GM19238 (cell line): Measurements from ENCODE around the gene VTN.

Experiments used
- DNase-seq: peaks from one replicate; pipeline ENCODE4 v3.0.0; 2011; ENCODE audit warnings: low spot score; ENCODE audit not compliant: insufficient read length

The VTN gene

DNA sequence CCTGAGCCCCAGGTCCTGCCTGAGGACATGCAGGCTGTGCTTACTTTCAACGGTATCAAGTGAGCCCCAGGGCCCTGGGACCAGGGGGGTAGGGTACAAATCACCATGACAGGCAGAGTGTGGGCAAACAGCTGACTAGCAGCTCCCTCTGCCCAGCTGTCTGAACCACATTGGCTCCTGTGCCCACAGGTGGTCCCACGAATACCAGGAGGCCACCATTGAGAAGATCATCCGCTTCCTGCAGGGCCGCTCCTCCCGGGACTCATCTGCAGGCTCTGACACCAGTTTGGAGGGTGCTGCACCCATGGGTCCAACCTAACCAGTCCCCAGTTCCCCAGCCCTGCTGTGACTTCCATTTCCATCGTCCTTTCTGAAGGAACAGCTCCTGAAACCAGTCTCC, 25.9 kb upstream of the VTN start:
- DNase-seq: no peak

GRCh38 chr17:28395426-28395825, 25.3 kb upstream of the VTN start:
- no peak for DNase-seq

- DNase-seq: no peak
Measured at GRCh38 chr17:28394337-28395116, 24.4 kb upstream of the VTN start.

DNA sequence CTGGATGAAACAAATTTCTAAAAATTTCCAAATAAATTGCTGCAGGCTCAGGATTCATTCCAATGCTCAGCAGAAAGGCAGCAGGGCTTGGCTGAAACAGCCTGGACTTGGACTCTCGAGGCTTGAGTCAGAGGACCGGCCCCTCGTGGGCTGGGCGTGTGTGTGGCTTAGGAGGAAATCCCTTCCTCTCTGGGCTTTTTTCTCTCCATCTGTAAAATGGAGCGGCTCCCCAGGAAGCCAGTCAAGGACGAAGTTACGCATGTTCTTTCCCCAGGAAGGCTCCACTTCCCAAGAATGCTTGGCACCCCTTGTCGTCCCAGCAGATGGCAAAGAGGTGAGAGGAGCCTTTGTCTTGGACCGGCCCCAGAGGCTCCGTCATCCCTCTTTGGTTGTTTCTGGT, 22.4 kb upstream of the VTN start:
- no peak for DNase-seq

GRCh38 chr17:28391401-28391800, 21.3 kb upstream of the VTN start:
- DNase-seq: no peak

- no peak for DNase-seq
Measured at GRCh38 chr17:28390984-28391383, 20.9 kb upstream of the VTN start.

- no peak for DNase-seq
Measured at GRCh38 chr17:28390563-28390962, 20.5 kb upstream of the VTN start.

DNA sequence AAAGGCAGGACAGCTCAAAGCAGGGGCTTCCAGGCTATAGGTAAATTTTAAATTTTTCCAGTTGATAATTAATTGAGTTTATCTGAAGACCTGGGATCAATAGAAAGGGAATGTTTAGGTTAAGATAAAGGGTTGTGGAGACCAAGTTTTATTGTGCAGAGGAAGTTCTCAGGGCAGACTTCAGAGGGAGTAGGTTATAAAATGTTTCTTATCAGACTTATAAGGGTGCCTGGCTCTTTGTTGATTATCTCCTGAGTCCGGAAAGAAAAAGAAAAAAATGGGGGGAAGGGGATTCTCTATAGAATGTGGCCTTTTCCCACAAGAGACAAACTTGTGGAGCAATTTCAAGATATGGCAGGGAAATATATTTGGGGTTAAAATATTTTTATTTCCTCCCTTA, 20.0 kb upstream of the VTN start:
- no peak for DNase-seq

DNA sequence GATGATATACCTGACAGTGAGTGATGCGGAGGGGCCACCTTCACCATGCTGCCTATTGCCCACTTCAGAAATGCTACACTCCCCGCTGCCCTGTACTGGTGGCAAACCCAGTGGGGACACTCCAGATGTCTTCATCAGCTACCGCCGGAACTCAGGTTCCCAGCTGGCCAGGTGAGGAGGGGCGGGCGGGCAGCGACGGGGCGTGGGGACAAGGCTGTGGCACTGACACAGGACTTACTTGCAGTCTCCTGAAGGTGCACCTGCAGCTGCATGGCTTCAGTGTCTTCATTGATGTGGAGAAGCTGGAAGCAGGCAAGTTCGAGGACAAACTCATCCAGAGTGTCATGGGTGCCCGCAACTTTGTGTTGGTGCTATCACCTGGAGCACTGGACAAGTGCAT, 18.0 kb upstream of the VTN start:
- DNase-seq: no peak

- no peak for DNase-seq
Measured at GRCh38 chr17:28386391-28386790, 16.3 kb upstream of the VTN start.

GRCh38 chr17:28385406-28385805, 15.3 kb upstream of the VTN start:
- DNase-seq: no peak

- no peak for DNase-seq
Measured at GRCh38 chr17:28385037-28385400, 14.9 kb upstream of the VTN start.

DNA sequence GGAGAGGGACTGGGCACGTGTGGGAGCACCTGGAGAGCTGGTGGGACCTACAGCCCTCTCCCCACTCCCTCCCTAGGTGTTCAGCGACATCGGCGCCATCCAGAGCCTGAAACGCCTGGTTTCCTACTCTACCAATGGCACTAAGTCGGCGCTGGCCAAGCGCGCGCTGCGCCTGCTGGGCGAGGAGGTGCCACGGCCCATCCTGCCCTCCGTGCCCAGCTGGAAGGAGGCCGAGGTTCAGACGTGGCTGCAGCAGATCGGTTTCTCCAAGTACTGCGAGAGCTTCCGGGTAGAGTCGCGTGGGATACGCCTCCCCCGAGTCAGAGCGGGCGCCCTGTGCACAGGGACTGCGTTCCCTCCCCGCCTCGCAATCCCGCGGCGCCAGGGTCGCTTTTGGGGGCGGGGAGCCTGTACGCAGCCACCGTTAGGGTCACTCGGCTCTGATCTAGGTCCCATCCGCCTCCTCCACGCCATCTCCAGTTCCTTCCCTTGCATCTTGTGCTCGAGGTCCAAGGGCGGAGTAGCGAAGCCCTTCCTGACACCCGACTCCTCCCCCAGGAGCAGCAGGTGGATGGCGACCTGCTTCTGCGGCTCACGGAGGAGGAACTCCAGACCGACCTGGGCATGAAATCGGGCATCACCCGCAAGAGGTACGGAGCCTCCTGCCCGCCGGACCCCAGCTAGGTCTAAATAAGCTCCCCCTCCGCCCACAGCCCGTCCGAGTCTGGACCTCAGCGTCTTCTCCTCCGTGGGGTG, 14.4 kb upstream of the VTN start:
- peak; percentile 69 for DNase-seq

DNA sequence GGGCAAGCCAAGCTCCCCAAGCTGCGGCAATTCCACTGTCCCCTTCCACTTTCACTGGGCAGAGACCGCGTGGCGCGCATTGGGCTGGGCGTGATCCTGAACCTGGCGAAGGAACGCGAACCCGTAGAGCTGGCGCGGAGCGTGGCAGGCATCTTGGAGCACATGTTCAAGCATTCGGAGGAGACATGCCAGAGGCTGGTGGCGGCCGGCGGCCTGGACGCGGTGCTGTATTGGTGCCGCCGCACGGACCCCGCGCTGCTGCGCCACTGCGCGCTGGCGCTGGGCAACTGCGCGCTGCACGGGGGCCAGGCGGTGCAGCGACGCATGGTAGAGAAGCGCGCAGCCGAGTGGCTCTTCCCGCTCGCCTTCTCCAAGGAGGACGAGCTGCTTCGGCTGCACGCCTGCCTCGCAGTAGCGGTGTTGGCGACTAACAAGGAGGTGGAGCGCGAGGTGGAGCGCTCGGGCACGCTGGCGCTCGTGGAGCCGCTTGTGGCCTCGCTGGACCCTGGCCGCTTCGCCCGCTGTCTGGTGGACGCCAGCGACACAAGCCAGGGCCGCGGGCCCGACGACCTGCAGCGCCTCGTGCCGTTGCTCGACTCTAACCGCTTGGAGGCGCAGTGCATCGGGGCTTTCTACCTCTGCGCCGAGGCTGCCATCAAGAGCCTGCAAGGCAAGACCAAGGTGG, 11.2 kb upstream of the VTN start:
- no peak for DNase-seq

- DNase-seq: no peak
Measured at GRCh38 chr17:28379814-28380801, 10.0 kb upstream of the VTN start.

- no peak for DNase-seq
Measured at GRCh38 chr17:28372945-28373274, 2.8 kb upstream of the VTN start.

DNA sequence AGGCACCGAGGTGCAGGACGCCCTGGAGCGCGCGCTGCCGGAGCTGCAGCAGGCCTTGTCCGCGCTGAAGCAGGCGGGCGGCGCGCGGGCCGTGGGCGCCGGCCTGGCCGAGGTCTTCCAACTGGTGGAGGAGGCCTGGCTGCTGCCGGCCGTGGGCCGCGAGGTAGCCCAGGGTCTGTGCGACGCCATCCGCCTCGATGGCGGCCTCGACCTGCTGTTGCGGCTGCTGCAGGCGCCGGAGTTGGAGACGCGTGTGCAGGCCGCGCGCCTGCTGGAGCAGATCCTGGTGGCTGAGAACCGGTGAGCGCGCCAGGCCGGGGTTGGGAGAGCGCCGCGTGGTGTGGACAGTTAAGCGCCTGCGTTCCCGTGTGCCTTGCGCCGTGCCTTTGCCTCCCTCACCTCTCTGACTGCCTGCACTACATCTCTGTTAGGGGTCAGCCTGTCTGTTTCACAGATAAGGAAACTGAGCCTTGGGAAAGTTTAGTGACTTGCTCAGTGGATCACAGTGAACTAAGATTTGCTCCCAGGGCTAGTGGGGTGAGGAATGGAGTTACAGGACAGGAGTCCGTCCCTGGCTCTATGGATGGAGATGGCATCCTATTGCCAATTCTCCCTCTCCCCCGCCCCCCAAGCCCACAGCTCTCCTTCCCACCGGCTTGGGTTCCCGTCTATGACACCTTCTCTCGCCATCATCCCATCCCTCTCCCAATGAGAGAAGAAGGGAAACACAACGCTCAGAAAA, 2.3 kb upstream of the VTN start:
- peak; percentile 38 for DNase-seq

- peak; percentile 92 for DNase-seq
Measured at GRCh38 chr17:28371245-28372202, 1.4 kb upstream of the VTN start, which contains the start of gene SARM1. SARM1 (plus strand) TSS chr17:28371694; CDS start chr17:28372033, 339 bp downstream.

GRCh38 chr17:28370744-28371103, 617 bp upstream of the VTN start:
- no peak for DNase-seq

GRCh38 chr17:28369684-28370034, 448 bp downstream of the VTN start:
- DNase-seq: no peak
